KMS-11 (cell line): ENCODE data around the gene FLRT2.

Source experiments
- H2AFZ ChIP-seq: fragments of 200-600 bp; sonication (generic); 2 replicates; pipeline ENCODE4 v1.6.1; 2016; ENCODE audit warnings: antibody characterized with exemption, mixed run types, low read depth
- H3K27ac ChIP-seq: fragments of 200-600 bp; sonication (generic); 2 replicates; pipeline ENCODE4 v1.6.1; 2016; ENCODE audit warnings: mild to moderate bottlenecking, mixed run types
- H3K27me3 ChIP-seq: fragments of 200-600 bp; sonication (generic); 2 replicates; pipeline ENCODE4 v1.6.1; 2017; ENCODE audit warnings: mild to moderate bottlenecking, low read depth, mixed run types, moderate library complexity; ENCODE audit not compliant: insufficient read depth
- H3K36me3 ChIP-seq: fragments of 200-600 bp; sonication (generic); 2 replicates; pipeline ENCODE4 v1.6.1; 2017; ENCODE audit warnings: mild to moderate bottlenecking, mixed run types; ENCODE audit not compliant: insufficient read depth
- H3K4me1 ChIP-seq: fragments of 200-600 bp; sonication (generic); 2 replicates; pipeline ENCODE4 v1.6.1; 2016; ENCODE audit warnings: mild to moderate bottlenecking, low read depth, mixed run types; ENCODE audit not compliant: poor library complexity, severe bottlenecking
- H3K4me2 ChIP-seq: fragments of 200-600 bp; sonication (generic); 2 replicates; pipeline ENCODE4 v1.7.0; 2016; ENCODE audit warnings: mild to moderate bottlenecking, mixed run types
- H3K4me3 ChIP-seq: fragments of 200-600 bp; sonication (generic); IDR thresholded peaks from 2 replicates; pipeline ENCODE4 v1.6.1; 2017; ENCODE audit warnings: low read depth, low read length, mixed read lengths; ENCODE audit not compliant: insufficient read depth
- H3K79me2 ChIP-seq: fragments of 200-600 bp; sonication (generic); 2 replicates; pipeline ENCODE4 v1.6.1; 2016; ENCODE audit warnings: low read depth, mixed run types; ENCODE audit not compliant: insufficient read depth
- H3K9ac ChIP-seq: fragments of 200-600 bp; sonication (generic); 2 replicates; pipeline ENCODE4 v1.6.1; 2016; ENCODE audit warnings: mild to moderate bottlenecking, mixed run types
- H4K20me1 ChIP-seq: fragments of 200-600 bp; sonication (generic); 2 replicates; pipeline ENCODE4 v1.6.1; 2016; ENCODE audit warnings: mild to moderate bottlenecking, mixed run types; ENCODE audit not compliant: insufficient read depth
- TF ChIP-seq, protein P1 (sequence below): fragments of 200-600 bp; sonication (generic); conservative IDR thresholded peaks from 2 replicates; pipeline ENCODE4 v1.6.1; 2017; ENCODE audit warnings: low read depth, mild to moderate bottlenecking, antibody characterized with exemption, low read length, moderate library complexity, mixed read lengths

FLRT2 gene

GRCh38 chr14:85617791-85618190 is 87.8 kb downstream of the FLRT2 start:
- Histone ChIP-seq H3K27ac (no peak overlapping the region), H2AFZ (no peak overlapping the region), H4K20me1 (no peaks in the 10 kb centered on the region), H3K4me1 (no peaks in the 10 kb centered on the region), H3K79me2 (no peaks in the 10 kb centered on the region), H3K4me3 (no peak overlapping the region), H3K4me2 (no peak overlapping the region), H3K36me3 (no peaks in the 10 kb centered on the region), H3K9ac (no peak overlapping the region), H3K27me3 (no peaks in the 10 kb centered on the region)
- TF ChIP-seq, protein P1, sequence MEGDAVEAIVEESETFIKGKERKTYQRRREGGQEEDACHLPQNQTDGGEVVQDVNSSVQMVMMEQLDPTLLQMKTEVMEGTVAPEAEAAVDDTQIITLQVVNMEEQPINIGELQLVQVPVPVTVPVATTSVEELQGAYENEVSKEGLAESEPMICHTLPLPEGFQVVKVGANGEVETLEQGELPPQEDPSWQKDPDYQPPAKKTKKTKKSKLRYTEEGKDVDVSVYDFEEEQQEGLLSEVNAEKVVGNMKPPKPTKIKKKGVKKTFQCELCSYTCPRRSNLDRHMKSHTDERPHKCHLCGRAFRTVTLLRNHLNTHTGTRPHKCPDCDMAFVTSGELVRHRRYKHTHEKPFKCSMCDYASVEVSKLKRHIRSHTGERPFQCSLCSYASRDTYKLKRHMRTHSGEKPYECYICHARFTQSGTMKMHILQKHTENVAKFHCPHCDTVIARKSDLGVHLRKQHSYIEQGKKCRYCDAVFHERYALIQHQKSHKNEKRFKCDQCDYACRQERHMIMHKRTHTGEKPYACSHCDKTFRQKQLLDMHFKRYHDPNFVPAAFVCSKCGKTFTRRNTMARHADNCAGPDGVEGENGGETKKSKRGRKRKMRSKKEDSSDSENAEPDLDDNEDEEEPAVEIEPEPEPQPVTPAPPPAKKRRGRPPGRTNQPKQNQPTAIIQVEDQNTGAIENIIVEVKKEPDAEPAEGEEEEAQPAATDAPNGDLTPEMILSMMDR, result no peak

DNA sequence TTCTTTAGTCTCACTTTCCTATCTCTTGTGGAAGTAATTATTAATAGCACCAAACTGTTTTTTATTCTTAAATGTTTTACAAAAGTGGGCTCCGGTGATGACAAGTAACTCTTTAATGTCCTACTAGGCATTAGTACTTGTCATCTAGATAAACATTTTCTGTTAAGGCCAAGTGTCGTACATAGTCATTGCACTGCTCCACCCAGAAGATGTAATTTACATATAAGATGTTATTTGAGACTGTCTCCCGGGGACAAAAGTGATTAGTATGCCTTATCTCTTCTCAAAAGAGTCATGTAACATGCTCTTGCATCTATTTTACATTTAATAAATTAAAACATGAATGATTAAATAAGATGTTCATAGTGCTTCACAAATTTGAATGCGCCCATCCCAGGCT is 88.4 kb downstream of the FLRT2 start:
- Histone ChIP-seq H4K20me1 (no peaks in the 10 kb centered on the region), H3K27me3 (no peaks in the 10 kb centered on the region), H2AFZ (no peak overlapping the region), H3K36me3 (no peaks in the 10 kb centered on the region), H3K4me1 (no peaks in the 10 kb centered on the region), H3K79me2 (no peaks in the 10 kb centered on the region), H3K9ac (no peak overlapping the region), H3K27ac (no peak overlapping the region), H3K4me3 (no peak overlapping the region), H3K4me2 (no peak overlapping the region)
- TF ChIP-seq, protein P1, result no peak

DNA sequence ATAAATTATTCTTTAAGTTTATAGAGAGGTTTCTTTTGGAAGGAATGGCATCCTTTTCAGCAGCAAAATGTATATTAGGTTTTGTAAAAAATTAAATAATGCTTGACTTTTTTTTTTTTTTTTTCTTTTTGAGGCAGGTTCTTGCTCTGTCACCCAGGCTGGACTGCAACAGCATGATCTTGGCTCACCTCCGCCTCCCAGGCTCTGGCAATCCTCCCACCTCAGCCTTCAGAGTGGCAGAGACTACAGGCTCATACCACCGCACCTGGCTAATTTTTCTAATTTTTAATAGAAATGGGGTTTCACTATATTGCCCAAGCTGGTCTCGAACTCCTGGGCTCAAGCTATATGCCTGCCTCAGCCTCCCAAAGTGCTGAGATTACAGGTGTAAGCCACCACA is 89.0 kb downstream of the FLRT2 start:
- Histone ChIP-seq H3K79me2 (no peaks in the 10 kb centered on the region), H3K36me3 (no peaks in the 10 kb centered on the region), H4K20me1 (no peaks in the 10 kb centered on the region), H2AFZ (no peak overlapping the region), H3K4me2 (no peak overlapping the region), H3K27me3 (no peaks in the 10 kb centered on the region), H3K4me1 (no peaks in the 10 kb centered on the region), H3K9ac (no peak overlapping the region), H3K27ac (no peak overlapping the region), H3K4me3 (no peak overlapping the region)
- TF ChIP-seq, protein P1, result no peak

GRCh38 chr14:85619851-85620250 is 89.9 kb downstream of the FLRT2 start:
- Histone ChIP-seq H3K4me1 (no peaks in the 10 kb centered on the region), H2AFZ (no peak overlapping the region), H3K36me3 (no peaks in the 10 kb centered on the region), H3K79me2 (no peaks in the 10 kb centered on the region), H3K27me3 (no peaks in the 10 kb centered on the region), H3K4me3 (no peak overlapping the region), H3K27ac (no peak overlapping the region), H4K20me1 (no peaks in the 10 kb centered on the region), H3K9ac (no peak overlapping the region), H3K4me2 (no peak overlapping the region)
- TF ChIP-seq, protein P1, result no peak
